A549 treated with AZD9567 at 1 μM for 4 hours (cell line): ENCODE measurements around the gene COPA. TPM values are rescaled to one million over a fixed set of nuclear protein-coding genes. Genes with fewer than 3 reads are reported as not detected.

Experiments used
- total RNA-seq: library from RNA; stranded (reverse); fragments of 200-300 nt; extraction: Qiagen RNA extraction; gene quantifications from 5 replicates; pipeline ENCODE4 v1.2.3, GENCODE V29; 2022; ENCODE audit not compliant: insufficient read depth

COPA gene
- 78.7 to 86.5 TPM (median 79.8 TPM) in 5 replicates for total RNA-seq

DNA sequence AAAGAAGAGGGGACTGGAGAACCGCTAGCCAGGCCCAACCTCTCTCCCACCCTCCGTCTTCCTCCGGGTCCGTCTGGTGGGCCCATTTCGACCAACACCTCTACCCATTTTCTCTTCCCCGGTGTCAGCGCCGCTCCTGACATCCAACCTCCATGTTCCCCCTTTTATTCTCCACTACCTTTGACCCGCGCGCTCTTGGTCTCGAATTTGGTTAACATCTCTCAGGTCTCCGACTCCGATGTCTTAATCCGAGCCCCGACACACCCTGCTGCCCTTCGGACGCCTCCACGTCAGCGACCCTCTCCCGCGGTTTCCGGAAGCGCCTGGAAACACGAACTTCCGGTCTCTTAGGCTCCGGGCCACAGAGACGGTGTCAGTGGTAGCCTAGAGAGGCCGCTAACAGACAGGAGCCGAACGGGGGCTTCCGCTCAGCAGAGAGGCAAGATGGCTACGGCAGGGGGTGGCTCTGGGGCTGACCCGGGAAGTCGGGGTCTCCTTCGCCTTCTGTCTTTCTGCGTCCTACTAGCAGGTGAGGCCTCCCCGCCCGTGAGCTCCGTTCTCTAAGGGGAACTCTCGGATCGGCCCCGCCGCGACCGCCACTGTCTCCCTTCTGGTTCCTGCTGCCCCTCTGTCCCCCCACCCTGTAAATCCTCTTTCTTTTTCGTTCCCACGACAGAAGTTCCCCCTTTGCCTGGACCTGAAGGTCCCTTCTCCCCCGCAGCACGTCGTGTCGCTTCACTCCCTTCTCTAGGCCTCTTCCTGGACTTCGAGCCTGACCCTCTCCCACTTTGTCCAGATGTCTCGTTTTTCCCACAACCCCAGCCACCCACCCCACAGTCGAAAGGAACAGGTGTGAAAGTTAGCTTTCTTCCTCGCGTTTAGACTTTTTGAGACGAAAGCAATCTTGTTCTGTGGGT lies at the start of gene COPA, which contains the start of gene NCSTN:
Gene COPA (minus strand): TSS at position 298 of the 917 bp plus-strand sequence. CDS start 80 bp downstream, at position 218.
Gene NCSTN (plus strand): TSS at position 431 of the 917 bp plus-strand sequence. CDS start 14 bp downstream, at position 445.

GRCh38 chr1:160366731-160367515 lies 23.9 kb upstream of the COPA start, which contains the start of gene NHLH1:
TSS of gene NHLH1 (plus strand) at chr1:160367071. CDS start at chr1:160370732, 3,661 bp downstream.

GRCh38 chr1:160284782-160285344 lies 58.2 kb downstream of the COPA start, which contains the start of gene PEX19:
TSS of gene PEX19 (minus strand) at chr1:160285133. CDS start at chr1:160285124, 9 bp downstream.

DNA sequence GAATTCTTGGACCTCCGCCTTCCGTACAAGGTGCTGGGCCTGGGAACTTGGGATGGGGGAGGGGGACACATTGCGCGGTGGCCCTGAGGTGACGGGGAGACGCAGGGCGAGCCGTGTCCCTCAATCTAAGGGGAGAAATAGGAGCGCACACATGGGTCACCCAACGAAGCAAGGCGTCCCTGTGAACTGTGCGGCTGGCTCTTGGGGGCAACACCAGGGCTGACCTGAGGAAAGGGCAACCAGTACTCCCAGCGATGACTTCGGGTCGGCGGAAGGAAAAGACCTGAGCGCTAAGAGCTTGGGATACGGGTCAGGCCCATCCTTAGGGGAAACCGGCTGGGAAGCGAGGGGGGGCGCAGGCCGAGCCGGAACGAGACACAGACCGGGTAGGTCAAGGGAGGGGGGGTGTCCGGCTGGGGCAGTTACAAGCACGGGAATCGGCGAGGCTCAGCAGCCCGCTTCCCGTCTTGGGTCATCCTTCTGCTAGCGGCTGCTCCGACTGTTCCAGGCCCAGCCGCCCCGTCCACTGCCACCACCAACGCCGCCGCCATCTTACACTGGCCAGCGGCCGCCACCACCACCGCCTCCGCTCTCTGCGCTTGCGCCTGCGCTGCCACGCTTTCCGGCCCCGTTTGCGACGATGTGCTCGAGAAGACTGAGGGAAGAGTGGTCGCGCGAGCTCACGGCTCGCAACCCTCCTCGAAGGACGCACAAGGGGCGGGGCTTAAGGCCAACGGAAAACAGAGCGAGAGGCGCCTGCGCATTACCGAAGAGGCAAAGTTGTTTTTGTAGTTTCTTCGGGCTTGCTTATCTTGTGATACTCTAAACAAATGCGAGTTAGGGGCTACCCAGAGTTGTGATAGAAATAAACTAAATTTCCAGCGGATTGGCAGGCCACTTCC lies 80.9 kb downstream of the COPA start, which contains the start of gene DCAF8:
Gene DCAF8 (minus strand): TSS at position 657 of the 902 bp plus-strand sequence. CDS start 18,541 bp downstream, outside the sequence.

Other genes starting within 250 kb of the COPA start
- 5.3 to 10.7 TPM (median 10.2 TPM) in 5 replicates for gene IGSF8, start 244.6 kb downstream of the COPA start, total RNA-seq
- 0.02 to 0.22 TPM (median 0.12 TPM) in 4 of 5 replicates, not detected in the other for gene ATP1A2, start 227.5 kb downstream of the COPA start, total RNA-seq
- gene ATP1A4, start 191.6 kb downstream of the COPA start, total RNA-seq = not detected in 5 replicates
- gene CASQ1, start 152.7 kb downstream of the COPA start, total RNA-seq = not detected in 5 replicates
- gene PEA15, start 137.9 kb downstream of the COPA start, total RNA-seq = 164 to 184 TPM (median 175 TPM) in 5 replicates
- 34.5 to 56.1 TPM (median 52.5 TPM) in 5 replicates for gene DCAF8, start 80.7 kb downstream of the COPA start, total RNA-seq
- gene PEX19, start 58.1 kb downstream of the COPA start, total RNA-seq = 20.8 to 25.0 TPM (median 23.5 TPM) in 5 replicates
- gene NCSTN, start 133 bp upstream of the COPA start, total RNA-seq = 42.2 to 55.3 TPM (median 45.3 TPM) in 5 replicates
- gene NHLH1, start 23.8 kb upstream of the COPA start, total RNA-seq = 0.39 to 0.85 TPM (median 0.50 TPM) in 4 of 5 replicates, not detected in the other
- 0.45 to 0.94 TPM (median 0.55 TPM) in 5 replicates for gene VANGL2, start 57.3 kb upstream of the COPA start, total RNA-seq
- gene SLAMF6, start 180.0 kb upstream of the COPA start, total RNA-seq = not detected in 5 replicates
- gene CD84, start 236.2 kb upstream of the COPA start, total RNA-seq = not detected in 5 replicates